Ascending aorta (tissue), 2 donors: ENCODE measurements around the gene PPM1A. TPM values are rescaled to one million over a fixed set of nuclear protein-coding genes. Genes with fewer than 3 reads are reported as not detected.

Experiments used
- DNase-seq, 2 donors: peaks; one replicate each; pipeline ENCODE4 v3.0.0-alpha.2; 2019; ENCODE audit warnings: low spot score in 2 of 2
- H3K27ac ChIP-seq, 2 donors: fragments of 200-600 bp; sonication (generic); one replicate each; pipeline ENCODE4 v1.5.1; 2016 to 2017; ENCODE audit warnings: mild to moderate bottlenecking in 1 of 2
- H3K27me3 ChIP-seq: fragments of 200-600 bp; sonication (generic); one replicate; pipeline ENCODE4 v1.5.1; 2017
- H3K36me3 ChIP-seq, 2 donors: fragments of 200-600 bp; sonication (generic); one replicate each; pipeline ENCODE4 v1.5.1; 2016
- H3K4me1 ChIP-seq, 2 donors: fragments of 200-600 bp; sonication (generic); one replicate each; pipeline ENCODE4 v1.5.1; 2016 to 2017; ENCODE audit warnings: mild to moderate bottlenecking in 1 of 2
- H3K4me3 ChIP-seq, 2 donors: fragments of 200-600 bp; sonication (generic); one replicate each; pipeline ENCODE4 v1.5.1; 2016 to 2017; ENCODE audit warnings: mild to moderate bottlenecking in 1 of 2
- H3K9me3 ChIP-seq, 2 donors: fragments of 200-600 bp; sonication (generic); one replicate each; pipeline ENCODE4 v1.5.1; 2016
- intact Hi-C: fragments of 100-400 bp; cut with DNase I; formaldehyde crosslinking; loops from one replicate; pipeline ENCODE4 v1.15.1; 2023
- total RNA-seq: library from RNA; depleted of rRNA; stranded (reverse); fragments of >200 nt; gene quantifications from one replicate; pipeline ENCODE4 v1.1.0, GENCODE V29; 2016
- TF ChIP-seq, protein P1 (sequence below), 3 experiments: fragments of 200-600 bp in 2 of 3; fragments of 450-650 bp in 1 of 3; sonication (generic) in 2 of 3; IDR thresholded peaks; one replicate each; pipeline ENCODE4 v1.5.1; 2016 to 2019; ENCODE audit warnings: antibody characterized with exemption in 3 of 3, mild to moderate bottlenecking in 1 of 3, moderate library complexity in 1 of 3

PPM1A gene
- total RNA-seq, 1 donor from 2014 or later: 25.0 TPM

DNA sequence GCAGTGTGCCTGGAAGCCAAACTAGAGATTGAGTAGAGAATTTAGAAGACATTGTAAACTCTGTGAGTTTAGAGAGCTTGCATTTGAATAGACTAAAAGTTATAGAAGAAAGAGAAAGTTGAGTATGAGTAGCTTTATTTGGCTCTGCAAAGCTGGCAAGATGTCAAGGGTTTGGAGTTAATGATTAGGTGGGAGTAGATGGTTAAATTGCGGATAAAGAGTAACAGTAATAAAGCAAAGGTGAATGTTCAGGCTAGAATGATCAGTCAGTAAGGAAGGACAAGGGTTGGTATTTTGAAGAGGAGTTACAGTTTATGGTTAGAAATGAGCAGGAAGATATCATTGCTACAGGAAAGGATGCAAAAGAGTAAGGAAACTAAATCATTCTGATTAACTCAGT lies 5.2 kb downstream of the PPM1A start:
- Histone ChIP-seq H3K36me3 (no peaks in the 10 kb centered on the region), H3K4me1 (peaks cover 5 to 36% of the 10 kb centered on the region in 2 donors), H3K9me3 (no peaks in the 10 kb centered on the region), H3K27me3 (no peaks in the 10 kb centered on the region), H3K4me3 (no peak overlapping the region), H3K27ac (no peak overlapping the region)
- intact Hi-C loops: no loop called here
- no peak for DNase-seq
- TF ChIP-seq, protein P1, sequence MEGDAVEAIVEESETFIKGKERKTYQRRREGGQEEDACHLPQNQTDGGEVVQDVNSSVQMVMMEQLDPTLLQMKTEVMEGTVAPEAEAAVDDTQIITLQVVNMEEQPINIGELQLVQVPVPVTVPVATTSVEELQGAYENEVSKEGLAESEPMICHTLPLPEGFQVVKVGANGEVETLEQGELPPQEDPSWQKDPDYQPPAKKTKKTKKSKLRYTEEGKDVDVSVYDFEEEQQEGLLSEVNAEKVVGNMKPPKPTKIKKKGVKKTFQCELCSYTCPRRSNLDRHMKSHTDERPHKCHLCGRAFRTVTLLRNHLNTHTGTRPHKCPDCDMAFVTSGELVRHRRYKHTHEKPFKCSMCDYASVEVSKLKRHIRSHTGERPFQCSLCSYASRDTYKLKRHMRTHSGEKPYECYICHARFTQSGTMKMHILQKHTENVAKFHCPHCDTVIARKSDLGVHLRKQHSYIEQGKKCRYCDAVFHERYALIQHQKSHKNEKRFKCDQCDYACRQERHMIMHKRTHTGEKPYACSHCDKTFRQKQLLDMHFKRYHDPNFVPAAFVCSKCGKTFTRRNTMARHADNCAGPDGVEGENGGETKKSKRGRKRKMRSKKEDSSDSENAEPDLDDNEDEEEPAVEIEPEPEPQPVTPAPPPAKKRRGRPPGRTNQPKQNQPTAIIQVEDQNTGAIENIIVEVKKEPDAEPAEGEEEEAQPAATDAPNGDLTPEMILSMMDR (IDR thresholded peaks at IDR 0.05): no peak

DNA sequence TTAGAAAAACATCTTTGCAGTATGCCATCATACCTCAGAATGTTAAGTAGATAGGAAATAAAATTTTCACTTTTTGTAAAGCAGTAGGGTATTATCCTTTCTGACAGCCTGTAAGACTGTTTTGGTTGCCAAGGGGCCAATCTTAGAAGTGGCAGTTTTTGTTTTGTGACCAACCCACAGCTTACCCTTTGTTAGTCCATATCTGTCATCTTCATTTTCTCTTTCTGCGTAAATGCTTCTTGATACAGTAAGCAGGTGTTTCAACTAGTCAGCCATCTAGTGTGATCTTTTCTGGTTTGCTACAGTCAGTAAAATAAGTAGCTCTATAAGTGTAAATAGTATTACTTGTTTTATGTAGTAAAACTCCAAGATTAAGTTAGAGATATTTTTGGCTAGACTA lies 8.8 kb downstream of the PPM1A start:
- H3K4me1 ChIP-seq: peaks cover 5 to 17% of the 10 kb centered on the region in 2 donors
- no peak overlapping the region for H3K27ac ChIP-seq
- H3K36me3 ChIP-seq: no peaks in the 10 kb centered on the region
- no peaks in the 10 kb centered on the region for H3K27me3 ChIP-seq
- TF ChIP-seq, protein P1 (IDR thresholded peaks at IDR 0.05): no peak
- no peaks in the 10 kb centered on the region for H3K9me3 ChIP-seq
- no peak for DNase-seq
- H3K4me3 ChIP-seq: no peak overlapping the region
- intact Hi-C loops: no loop called here

DNA sequence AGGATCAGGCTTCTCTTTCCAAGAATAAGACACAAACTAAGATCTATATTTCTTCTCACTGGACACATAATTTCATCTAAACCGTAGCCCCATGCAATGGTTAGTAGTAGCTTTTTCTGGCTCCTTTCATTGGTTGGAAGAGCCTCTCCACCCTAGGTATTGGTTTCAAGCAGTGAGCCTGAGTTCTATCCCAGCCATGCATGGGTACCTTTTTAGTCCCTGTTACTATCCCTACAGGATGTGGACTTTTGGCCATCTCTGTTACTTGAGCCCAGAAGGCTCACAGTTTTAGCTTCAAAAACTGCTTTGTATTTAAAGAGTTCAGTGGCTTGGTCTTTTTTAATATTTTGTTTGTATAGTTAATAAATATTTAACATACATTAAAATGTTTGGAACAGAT lies 16.1 kb downstream of the PPM1A start:
- no peak overlapping the region for H3K27ac ChIP-seq
- TF ChIP-seq, protein P1 (IDR thresholded peaks at IDR 0.05): no peak
- H3K9me3 ChIP-seq: peaks cover 0 to 23% of the 10 kb centered on the region in 2 donors
- H3K36me3 ChIP-seq: no peaks in the 10 kb centered on the region
- H3K27me3 ChIP-seq: no peaks in the 10 kb centered on the region
- no peak for DNase-seq
- intact Hi-C loops: no loop called here
- H3K4me1 ChIP-seq: no peaks in the 10 kb centered on the region
- H3K4me3 ChIP-seq: no peak overlapping the region

DNA sequence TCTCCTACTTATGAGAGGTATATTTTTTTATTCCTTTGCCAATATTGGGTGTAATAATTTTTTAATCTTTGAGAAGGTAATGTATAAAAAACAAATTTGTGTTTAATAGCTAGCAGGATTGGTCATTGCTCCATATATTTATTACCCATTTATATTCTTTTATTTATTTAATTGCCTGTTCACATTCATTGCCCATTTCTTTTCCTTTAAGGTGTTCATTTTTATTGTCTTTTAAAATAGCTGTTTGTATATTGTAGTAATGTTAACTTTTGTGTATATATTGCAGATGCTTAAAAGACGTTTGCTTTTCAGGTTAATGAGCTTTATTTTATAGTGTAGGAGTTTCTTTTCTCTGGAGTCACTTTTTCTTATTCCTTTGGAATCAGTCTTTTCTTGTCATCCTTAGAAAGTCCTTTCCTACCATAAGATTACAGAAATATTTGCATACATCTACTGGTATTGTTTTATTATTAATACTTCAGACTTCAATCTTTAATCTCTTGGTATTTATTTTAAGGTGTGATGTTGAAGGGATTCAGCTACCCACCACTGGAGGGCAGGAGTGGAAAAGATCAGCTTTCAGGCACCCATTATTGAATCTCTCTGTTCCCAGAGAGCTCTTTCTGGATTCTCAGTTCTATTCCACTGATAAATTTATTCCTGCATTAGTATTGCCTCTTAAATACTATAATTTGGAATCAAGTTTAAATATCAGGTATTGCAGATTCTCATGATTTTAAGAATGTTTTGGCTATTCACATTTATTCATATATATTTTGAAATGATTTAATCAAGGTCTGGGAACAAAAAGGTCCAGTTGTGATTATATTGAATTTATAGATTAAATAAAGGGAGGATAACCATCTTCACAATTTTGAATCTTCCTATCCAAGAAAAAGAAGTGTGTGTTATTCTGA lies 17.3 kb downstream of the PPM1A start:
- no peak for DNase-seq
- no peak overlapping the region for H3K27ac ChIP-seq
- intact Hi-C loops: no loop called here
- TF ChIP-seq, protein P1 (IDR thresholded peaks at IDR 0.05): no peak
- no peaks in the 10 kb centered on the region for H3K27me3 ChIP-seq
- H3K9me3 ChIP-seq: peaks cover 0 to 23% of the 10 kb centered on the region in 2 donors
- H3K4me1 ChIP-seq: no peaks in the 10 kb centered on the region
- H3K36me3 ChIP-seq: no peaks in the 10 kb centered on the region
- H3K4me3 ChIP-seq: no peak overlapping the region

DNA sequence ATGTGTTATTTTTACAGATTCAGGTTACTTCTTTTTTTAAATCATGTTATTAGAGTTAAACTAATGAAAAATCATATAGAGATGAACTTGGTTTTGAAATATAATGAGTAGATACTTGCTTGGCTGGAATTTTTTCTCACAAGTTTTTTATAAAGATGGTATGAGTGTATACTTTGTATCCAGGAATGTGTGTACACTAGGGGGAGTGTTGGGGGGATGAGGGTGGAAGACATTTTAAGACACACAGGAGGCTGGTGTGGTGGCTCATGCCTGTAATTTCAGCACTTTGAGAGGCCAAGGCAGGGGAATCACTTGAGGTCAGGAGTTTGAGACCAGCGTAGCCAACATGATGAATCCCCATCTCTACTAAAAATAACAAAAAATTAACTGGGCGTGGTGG lies 23.2 kb downstream of the PPM1A start:
- Histone ChIP-seq H3K9me3 (no peaks in the 10 kb centered on the region), H3K27ac (no peak overlapping the region), H3K27me3 (no peaks in the 10 kb centered on the region), H3K4me1 (peaks cover 0 to 14% of the 10 kb centered on the region in 2 donors), H3K36me3 (no peaks in the 10 kb centered on the region), H3K4me3 (no peak overlapping the region)
- intact Hi-C loops: no loop called here
- no peak for DNase-seq
- TF ChIP-seq, protein P1 (IDR thresholded peaks at IDR 0.05): no peak
